IPS-NIHi7 (cell line): ENCODE results near the gene HMCES.
"Not testable (repeated sequence)": the region's sequence is repeated elsewhere in the genome, so short reads cannot be mapped to it uniquely, and the experiment has no call there.

Experiments
- DNase-seq: peaks from one replicate; pipeline ENCODE4 v3.0.0; 2012; ENCODE audit warnings: mixed read lengths; ENCODE audit errors: extremely low spot score

HMCES gene

DNA sequence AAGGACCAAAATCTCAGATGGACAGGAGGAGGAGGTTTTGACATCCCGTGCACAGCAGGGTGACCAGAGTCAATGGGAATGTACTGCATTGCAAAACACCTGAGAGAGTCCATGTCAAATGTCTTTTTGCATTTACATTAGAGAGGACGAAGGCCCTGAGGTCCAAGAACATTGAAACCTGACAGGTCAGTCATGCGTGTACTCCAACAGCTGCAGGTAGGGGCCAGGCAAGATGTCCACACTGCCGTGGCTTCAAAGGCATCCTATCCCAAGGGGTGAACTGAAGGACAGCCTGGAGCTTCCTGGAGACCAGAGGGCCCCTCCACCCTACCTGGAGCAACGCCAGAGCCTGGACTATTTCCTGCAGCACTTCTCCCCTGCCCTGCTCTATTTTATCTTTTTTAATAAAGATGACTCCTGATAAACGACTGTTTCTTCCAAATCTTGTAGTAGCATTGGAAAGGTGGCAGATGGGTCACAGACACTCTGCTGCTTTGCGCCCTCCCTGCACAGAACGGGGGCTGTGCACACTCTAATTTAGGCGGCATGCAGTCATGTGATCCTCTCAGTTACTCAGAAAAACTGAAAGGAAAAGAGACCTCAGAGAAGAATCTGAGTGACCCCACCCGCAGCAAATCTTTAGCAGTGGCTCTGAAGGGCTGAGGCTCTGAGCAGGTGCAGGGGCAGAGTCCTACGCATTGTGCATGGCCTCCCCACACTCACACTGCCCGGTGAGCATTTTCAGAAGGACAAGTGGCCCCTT, 68.2 kb downstream of the HMCES start:
- no peak for DNase-seq

DNA sequence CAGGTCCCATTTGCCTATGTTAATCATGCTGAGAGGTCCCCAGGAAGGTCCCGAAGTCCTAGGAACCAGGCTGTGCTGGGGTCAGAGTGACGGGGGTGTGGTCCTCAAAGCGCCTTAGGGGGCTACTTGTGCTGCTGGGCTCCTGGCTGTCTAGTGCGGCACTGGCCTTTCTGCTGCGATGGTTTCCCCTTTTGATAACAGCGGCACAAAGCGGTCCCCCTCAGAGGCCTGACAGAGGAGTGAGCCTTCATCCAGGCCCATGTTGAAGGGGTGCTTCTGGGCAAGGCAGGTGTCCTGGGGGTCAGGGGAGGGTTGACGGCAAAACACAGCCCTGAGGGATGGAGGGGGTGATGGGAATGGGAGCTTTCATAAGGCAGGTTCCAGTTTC, 68.8 kb downstream of the HMCES start:
- no peak for DNase-seq

DNA sequence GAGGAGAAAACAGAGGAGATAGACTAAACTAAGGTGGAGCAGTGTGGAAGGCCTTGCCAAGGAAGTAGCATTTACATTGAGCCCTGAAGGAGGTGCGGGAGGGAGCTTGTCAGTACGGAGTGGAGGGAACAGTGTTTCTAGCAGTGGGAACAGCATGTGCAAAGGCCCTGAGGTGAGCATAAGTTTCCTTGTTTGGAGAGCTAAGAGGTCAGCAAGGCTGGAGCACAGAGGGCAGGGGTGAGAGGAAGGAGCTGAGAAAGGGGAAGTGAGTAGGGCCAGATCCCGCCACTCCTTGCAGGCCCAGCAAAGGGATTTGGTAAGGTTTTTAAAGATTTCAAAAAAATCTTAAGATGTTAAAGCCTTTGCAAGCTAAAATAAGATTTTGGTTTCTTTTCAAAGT, 70.1 kb downstream of the HMCES start:
- no peak for DNase-seq

DNA sequence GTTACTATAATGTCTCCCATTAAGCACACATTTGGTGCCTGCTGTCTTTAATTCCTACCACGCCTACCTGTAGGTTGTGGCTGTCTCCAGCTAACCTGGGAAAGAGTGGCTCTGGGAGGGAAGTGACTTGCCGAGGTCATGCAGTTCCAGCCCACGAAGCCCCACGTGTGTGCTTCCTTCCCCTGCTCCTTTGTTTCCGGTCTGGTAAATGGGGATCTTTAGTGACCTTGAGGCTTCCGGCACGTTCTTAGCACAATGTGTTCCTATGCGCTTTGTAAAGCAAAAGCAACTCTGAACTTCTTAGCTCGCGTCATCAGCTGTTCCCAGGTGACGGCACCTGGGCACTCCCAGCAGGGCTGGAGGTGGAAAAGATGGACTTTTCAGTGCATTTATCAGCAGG, 70.5 kb downstream of the HMCES start:
- not testable (repeated sequence) for DNase-seq

DNA sequence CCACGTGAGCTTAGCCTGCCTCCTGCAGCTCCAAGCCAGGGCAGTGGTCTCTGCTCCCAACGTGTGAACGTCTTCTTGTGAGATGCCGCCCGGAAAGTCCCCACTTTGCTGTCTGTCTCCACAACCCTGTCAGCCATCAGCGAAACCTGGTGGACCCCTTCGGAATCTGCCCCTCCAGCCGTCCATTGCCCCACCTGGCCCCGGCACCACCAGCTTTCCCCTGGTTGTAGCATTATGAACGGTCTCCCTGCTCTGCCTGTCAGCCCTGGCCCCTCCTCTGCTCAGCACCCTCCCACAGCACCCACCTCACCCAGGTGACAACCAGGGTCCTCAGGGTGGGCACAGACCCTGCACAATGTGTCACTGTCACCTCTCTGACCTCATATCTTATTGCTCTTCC, 71.1 kb downstream of the HMCES start:
- DNase-seq, result no peak

DNA sequence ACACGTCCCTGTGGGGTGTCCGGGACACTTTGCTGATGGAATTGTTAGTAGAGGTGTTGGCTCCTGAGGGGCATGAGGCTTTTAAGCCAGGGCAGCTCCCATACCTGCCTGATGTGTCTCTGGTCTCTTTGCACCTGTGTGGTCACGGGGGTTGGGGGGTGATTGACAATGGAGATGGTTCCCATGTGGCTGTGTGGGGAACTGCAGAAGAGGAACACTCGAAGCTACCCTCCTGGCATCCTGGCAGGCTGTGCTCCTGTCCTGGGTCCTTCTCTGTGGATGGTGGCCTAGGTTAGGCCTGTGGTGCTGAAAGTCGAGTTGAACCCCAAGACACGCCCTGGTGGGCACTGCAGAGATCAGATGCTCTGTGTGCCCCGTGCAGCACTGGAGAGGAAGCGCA, 73.4 kb downstream of the HMCES start:
- peak; percentile 57 for DNase-seq

DNA sequence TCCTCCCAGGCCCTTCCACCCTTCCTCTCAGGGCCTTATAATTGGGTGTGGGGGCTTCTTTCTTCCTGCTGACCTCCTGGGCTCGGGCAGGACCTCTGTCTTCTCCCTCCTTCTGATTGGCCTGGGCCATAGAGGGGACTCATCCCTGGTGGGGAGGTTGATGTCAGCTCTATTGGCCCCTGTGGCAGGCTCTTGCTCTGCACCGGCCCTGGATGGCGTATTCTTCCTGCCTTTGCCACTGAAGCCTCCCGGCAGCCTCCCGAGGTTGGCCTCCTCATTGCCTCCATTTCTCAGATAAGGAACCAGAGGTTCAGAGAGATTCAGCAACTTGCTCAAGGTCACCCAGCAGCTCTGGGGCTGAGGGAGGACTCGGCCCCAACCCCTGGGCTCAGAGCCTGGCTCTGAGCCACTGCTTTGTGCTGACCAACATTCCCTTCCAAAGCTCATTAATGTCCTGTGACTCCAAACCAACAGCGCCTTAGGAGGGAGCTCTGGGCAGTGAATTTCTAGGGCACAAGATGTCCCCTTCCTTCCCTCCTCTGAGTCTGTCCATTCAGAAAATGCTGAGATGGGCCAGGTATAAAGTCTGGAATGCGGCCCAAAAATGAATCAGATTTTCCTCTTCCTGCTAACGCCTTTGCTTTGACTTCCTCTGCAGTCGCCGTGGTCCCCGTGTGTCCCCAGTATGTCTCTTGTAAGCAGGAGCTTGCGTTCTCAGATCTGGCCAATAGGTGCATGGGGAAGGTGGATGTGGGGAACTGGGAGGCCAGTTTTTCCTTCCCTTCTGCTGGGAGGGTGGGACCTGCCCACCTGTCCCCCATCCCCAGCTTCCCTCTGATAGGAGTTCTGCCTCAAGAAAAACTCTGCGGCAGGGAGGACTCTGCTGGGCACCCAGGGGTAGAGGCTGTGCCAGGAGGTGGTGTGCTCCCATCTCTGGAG, 74.2 kb downstream of the HMCES start:
- no peak for DNase-seq

DNA sequence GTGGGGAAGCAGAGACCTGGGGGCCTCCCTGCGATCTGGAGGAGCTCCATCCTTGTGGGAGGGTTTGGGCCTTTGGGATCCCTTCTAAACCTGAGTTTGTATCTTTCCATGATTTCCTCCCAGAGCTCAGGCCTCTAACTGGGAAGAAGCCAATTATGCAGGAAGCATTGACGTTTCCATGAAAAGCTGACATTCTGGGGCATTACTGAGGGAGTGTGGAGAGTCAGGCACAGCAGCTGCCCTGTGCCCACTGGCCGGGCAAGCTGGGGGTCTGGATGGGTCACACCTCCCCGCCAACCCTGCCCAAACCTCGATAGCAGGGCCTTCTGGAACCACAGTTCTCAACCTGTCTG, 74.9 kb downstream of the HMCES start:
- DNase-seq, result no peak
